Measurements from ENCODE around the gene RAB11FIP4.

RAB11FIP4 gene

GRCh38 chr17:31487648-31488263 is 96.3 kb downstream of the RAB11FIP4 start:
- in situ Hi-C loops (cut with MboI; ENCODE audit: low pct_unique_long_range_greater_than_20kb, low sequenced_read_pairs, unreplicated experiment): no loop called here
- no peak for TF ChIP-seq CTCF (IDR thresholded peaks at IDR 0.05; ENCODE audit: extremely low read depth, insufficient read depth, missing control alignments)
- peak; percentile 100 for DNase-seq (ENCODE audit: low spot score)

GRCh38 chr17:31488264-31488981 is 96.9 kb downstream of the RAB11FIP4 start:
- no peak for TF ChIP-seq CTCF (IDR thresholded peaks at IDR 0.05; ENCODE audit: extremely low read depth, insufficient read depth, missing control alignments)
- in situ Hi-C loops (cut with MboI; ENCODE audit: low pct_unique_long_range_greater_than_20kb, low sequenced_read_pairs, unreplicated experiment): no loop called here
- DNase-seq (ENCODE audit: low spot score): no peak

- in situ Hi-C loops (cut with MboI; ENCODE audit: low pct_unique_long_range_greater_than_20kb, low sequenced_read_pairs, unreplicated experiment): no loop called here
- TF ChIP-seq CTCF (IDR thresholded peaks at IDR 0.05; ENCODE audit: extremely low read depth, insufficient read depth, missing control alignments): no peak
- DNase-seq (ENCODE audit: low spot score): no peak
Measured at GRCh38 chr17:31488982-31489294, 97.5 kb downstream of the RAB11FIP4 start.

GRCh38 chr17:31489295-31490018 is 98.0 kb downstream of the RAB11FIP4 start:
- TF ChIP-seq CTCF (IDR thresholded peaks at IDR 0.05; ENCODE audit: extremely low read depth, insufficient read depth, missing control alignments): no peak
- in situ Hi-C loops (cut with MboI; ENCODE audit: low pct_unique_long_range_greater_than_20kb, low sequenced_read_pairs, unreplicated experiment): no loop called here
- no peak for DNase-seq (ENCODE audit: low spot score)

- TF ChIP-seq CTCF (IDR thresholded peaks at IDR 0.05; ENCODE audit: extremely low read depth, insufficient read depth, missing control alignments): no peak
- in situ Hi-C loops (cut with MboI; ENCODE audit: low pct_unique_long_range_greater_than_20kb, low sequenced_read_pairs, unreplicated experiment): no loop called here
- no peak for DNase-seq (ENCODE audit: low spot score)
Measured at GRCh38 chr17:31490019-31490650, 98.7 kb downstream of the RAB11FIP4 start.

- in situ Hi-C loops (cut with MboI; ENCODE audit: low pct_unique_long_range_greater_than_20kb, low sequenced_read_pairs, unreplicated experiment): no loop called here
- no peak for TF ChIP-seq CTCF (IDR thresholded peaks at IDR 0.05; ENCODE audit: extremely low read depth, insufficient read depth, missing control alignments)
- DNase-seq (ENCODE audit: low spot score): no peak
Measured at GRCh38 chr17:31490671-31491375, 99.3 kb downstream of the RAB11FIP4 start.
